GM12878 (cell line): Measurements from ENCODE around the gene RTF1. TPM values are rescaled to one million over a fixed set of nuclear protein-coding genes. Genes with fewer than 3 reads are reported as not detected.
A peak's percentile ranks its signal among the peaks of the same experiment; 100 is the strongest.

Experiments
- ATAC-seq: fragments of 200-7000 bp; cut with Tn5 transposase; 3 replicates; pipeline ENCODE4 v1.9.1; 2020; ENCODE audit warnings: mild to moderate bottlenecking, moderate library complexity
- BruUV-seq: library from RNA; stranded (reverse); fragments of 400-500 nt; replicated peaks from 2 replicates; lab custom pipeline; 2021; lab: Mats Ljungman, UMichigan
- CTCF ChIA-PET: fragments of 300-600 bp; sonication (Branson Sonifier 250); formaldehyde crosslinking; extraction: SDS; loops from one replicate; lab custom pipeline; 2021; ENCODE audit warnings: inconsistent platforms; lab: Yijun Ruan, JAX
- POLR2A ChIA-PET: fragments of 350-600 bp; formaldehyde crosslinking; extraction: SDS; loops from one replicate; lab custom pipeline; 2021; ENCODE audit warnings: inconsistent platforms; lab: Charles Lee
- RAD21 ChIA-PET: fragments of 300-600 bp; sonication (Branson Sonifier 250); formaldehyde crosslinking; loops from one replicate; lab custom pipeline; 2023; ENCODE audit warnings: antibody characterized with exemption; ENCODE audit not compliant: unreplicated experiment; lab: Charles Lee
- SMC1A ChIA-PET: fragments of 300-600 bp; sonication (Branson Sonifier 250); formaldehyde crosslinking; loops from one replicate; lab custom pipeline; 2023; ENCODE audit not compliant: unreplicated experiment, uncharacterized antibody; lab: Charles Lee
- DNase-seq: peaks from one replicate; pipeline ENCODE4 v3.0.0-alpha.2; 2011; ENCODE audit warnings: low read depth, low spot score
- FAIRE-seq: peaks from 3 replicates; lab custom pipeline; 2011; peaks lifted over from hg19 to GRCh38; lab: Jason Lieb, UNC
- H2AFZ ChIP-seq: 2 replicates; pipeline ENCODE4 v1.6.0; 2011; ENCODE audit warnings: low read depth, low read length, control low read depth; ENCODE audit not compliant: control insufficient read depth
- H3K27ac ChIP-seq: 2 replicates; pipeline ENCODE4 v1.5.1; 2011; ENCODE audit warnings: control low read depth; ENCODE audit not compliant: control insufficient read depth, insufficient read depth
- H3K27me3 ChIP-seq, 2 experiments: replicated peaks in 1 of 2; 2 replicates each; pipeline versions ENCODE4 v1.6.0 to v1.6.1; 2011; ENCODE audit warnings: low read length in 1 of 2; ENCODE audit not compliant: control insufficient read depth in 2 of 2, insufficient read depth in 2 of 2
- H3K36me3 ChIP-seq, 2 experiments: 2 replicates each; pipeline ENCODE4 v1.5.1; 2011; ENCODE audit warnings: low read length in 1 of 2; ENCODE audit not compliant: control insufficient read depth in 2 of 2, insufficient read depth in 2 of 2
- H3K4me1 ChIP-seq: 2 replicates; pipeline ENCODE4 v1.6.1; 2011; ENCODE audit warnings: mild to moderate bottlenecking, low read length, moderate library complexity, mixed read lengths; ENCODE audit not compliant: control insufficient read depth, insufficient read depth
- H3K4me2 ChIP-seq: 2 replicates; pipeline ENCODE4 v1.6.0; 2011; ENCODE audit warnings: control low read depth; ENCODE audit not compliant: control insufficient read depth, insufficient read depth
- H3K4me3 ChIP-seq: fragments of 200-600 bp; sonication (generic); 2 replicates; pipeline ENCODE4 v1.5.1; 2016
- H3K79me2 ChIP-seq: 2 replicates; pipeline ENCODE4 v1.6.0; 2011; ENCODE audit warnings: low read length; ENCODE audit not compliant: control insufficient read depth, insufficient read depth
- H3K9ac ChIP-seq: 2 replicates; pipeline ENCODE4 v1.8.0; 2011; ENCODE audit warnings: low read length, control low read depth, mixed read lengths; ENCODE audit not compliant: control insufficient read depth, insufficient read depth
- H3K9me3 ChIP-seq: replicated peaks from 3 replicates; pipeline ENCODE4 v1.5.1; 2011; ENCODE audit warnings: mild to moderate bottlenecking, low read length; ENCODE audit not compliant: control insufficient read depth, insufficient read depth
- H4K20me1 ChIP-seq: 2 replicates; pipeline ENCODE4 v1.6.0; 2011; ENCODE audit not compliant: control insufficient read depth, insufficient read depth
- ATF2 ChIP-seq: IDR thresholded peaks from 2 replicates; pipeline ENCODE4 v1.6.1; 2012; ENCODE audit warnings: low read length, inconsistent platforms
- BHLHE40 ChIP-seq, 2 experiments: fragments of 450-650 bp in 1 of 2; IDR thresholded peaks; 2 replicates each; pipeline ENCODE4 v1.6.1; 2011 to 2017; ENCODE audit warnings: low read depth in 2 of 2, borderline replicate concordance in 1 of 2, improper control_type of control experiment in 1 of 2, low read length in 1 of 2, mild to moderate bottlenecking in 1 of 2
- BRCA1 ChIP-seq: IDR thresholded peaks from 2 replicates; pipeline ENCODE4 v1.6.1; 2011; ENCODE audit warnings: low read depth, low read length, improper control_type of control experiment
- CEBPB ChIP-seq, 2 experiments: fragments of 150-350 bp in 1 of 2; IDR thresholded peaks; 2 replicates each; pipeline ENCODE4 v1.6.1; 2012 to 2014; ENCODE audit warnings: low read depth in 2 of 2, low read length in 2 of 2, borderline replicate concordance in 1 of 2, inconsistent platforms in 1 of 2
- DPF2 ChIP-seq: fragments of 450-650 bp; IDR thresholded peaks from 2 replicates; pipeline ENCODE4 v1.6.1; 2017; ENCODE audit warnings: mild to moderate bottlenecking
- EED ChIP-seq: sonication (generic); IDR thresholded peaks from 2 replicates; pipeline ENCODE4 v1.6.1; 2016; ENCODE audit warnings: antibody characterized with exemption, low read depth
- GATAD2B ChIP-seq: fragments of 450-650 bp; conservative IDR thresholded peaks from 2 replicates; pipeline ENCODE4 v1.6.1; 2017; ENCODE audit warnings: low read depth, mild to moderate bottlenecking, moderate library complexity
- IKZF1 ChIP-seq: fragments of 450-650 bp; conservative IDR thresholded peaks from 2 replicates; pipeline ENCODE4 v1.6.1; 2017; ENCODE audit warnings: antibody characterized with exemption, mild to moderate bottlenecking
- JUND ChIP-seq: IDR thresholded peaks from 2 replicates; pipeline ENCODE4 v1.6.1; 2012; ENCODE audit warnings: low read depth, mild to moderate bottlenecking, low read length, improper control_type of control experiment, moderate library complexity
- KLF5 ChIP-seq: fragments of 450-650 bp; IDR thresholded peaks from 2 replicates; pipeline ENCODE4 v1.6.1; 2014; ENCODE audit warnings: mild to moderate bottlenecking; ENCODE audit not compliant: partially characterized antibody
- LARP7 ChIP-seq: fragments of 450-650 bp; IDR thresholded peaks from 2 replicates; pipeline ENCODE4 v1.6.1; 2017; ENCODE audit warnings: mild to moderate bottlenecking
- POU2F2 ChIP-seq: IDR thresholded peaks from 3 replicates; pipeline ENCODE4 v1.6.1; 2011; ENCODE audit warnings: low read depth, mild to moderate bottlenecking, low read length, borderline replicate concordance
- SPI1 ChIP-seq: IDR thresholded peaks from 2 replicates; pipeline ENCODE4 v1.6.1; 2011; ENCODE audit warnings: low read depth, mild to moderate bottlenecking, low read length, moderate library complexity, borderline replicate concordance; ENCODE audit not compliant: insufficient read depth
- YBX1 ChIP-seq: fragments of 450-650 bp; IDR thresholded peaks from 2 replicates; pipeline ENCODE4 v1.6.1; 2016; ENCODE audit warnings: antibody characterized with exemption
- YY1 ChIP-seq: IDR thresholded peaks from 2 replicates; pipeline ENCODE4 v1.6.1; 2011; ENCODE audit warnings: low read depth, mild to moderate bottlenecking, low read length
- ZNF687 ChIP-seq: fragments of 450-650 bp; IDR thresholded peaks from 2 replicates; pipeline ENCODE4 v1.6.1; 2017; ENCODE audit warnings: mild to moderate bottlenecking, moderate library complexity
- ZSCAN29 ChIP-seq: fragments of 450-650 bp; IDR thresholded peaks from 2 replicates; pipeline ENCODE4 v1.6.1; 2017; ENCODE audit warnings: mild to moderate bottlenecking, moderate library complexity
- ZZZ3 ChIP-seq: IDR thresholded peaks from 2 replicates; pipeline ENCODE4 v1.6.1; 2011; ENCODE audit warnings: low read depth; ENCODE audit not compliant: control insufficient read depth, insufficient read length
- WGBS: methylation state at CpG from one replicate; pipeline ENCODE4 v1.1.6; 2016; ENCODE audit warnings: low lambda C conversion rate; ENCODE audit not compliant: insufficient replicate concordance, insufficient coverage; ENCODE audit errors: missing lambda C conversion rate; 5-methylcytosine and 5-hydroxymethylcytosine counted together
- in situ Hi-C: fragments of 300-500 bp; cut with MboI; formaldehyde crosslinking; loops from 9 replicates; pipeline ENCODE4 v1.14.3; 2018; ENCODE audit warnings: mixed read lengths
- intact Hi-C: fragments of 100-400 bp; cut with micrococcal nuclease; formaldehyde crosslinking; loops from one replicate; pipeline ENCODE4 v1.14.2; 2022; ENCODE audit not compliant: unreplicated experiment
- polyA plus RNA-seq, 11 experiments: library from polyadenylated mRNA; depleted of rRNA in 4 of 11; unstranded in 6 of 11; stranded (reverse) in 5 of 11; fragments of >200 nt; fragmentation: Nextera tagmentation in 4 of 11; fragmentation: Illumina TruSeq in 1 of 11; extraction: Ambion mirVana in 4 of 11; extraction: Trizol in 1 of 11; gene quantifications; 1 replicate in 1 of 11; 2 replicates in 10 of 11; pipeline versions ENCODE4 v1.2.1 to v1.2.3, GENCODE V29; 2011 to 2016; ENCODE audit warnings: inconsistent platforms in 2 of 11, missing spikeins in 2 of 11, low read depth in 1 of 11
- total RNA-seq, 4 experiments: library from RNA; depleted of rRNA in 3 of 4; stranded (reverse); fragments of >200 nt in 3 of 4; fragmentation: Illumina TruSeq in 1 of 4; extraction: Trizol in 1 of 4; gene quantifications; 2 replicates each; pipeline versions ENCODE4 v1.2.1 to v1.2.3, GENCODE V29; 2013 to 2021

RTF1 gene
- total and polyA plus RNA-seq, 10 of the 15 experiments (the other 5 are each of a cell fraction or from before 2014, with no cell fraction given), result 7.2 to 67.9 (median 32.3) TPM

GRCh38 chr15:41493902-41494189 lies 77.0 kb downstream of the RTF1 start:
- RAD21 ChIA-PET, result interaction anchor here (1.0 to 2.7 kb wide), 5 partner anchors 11 to 50 kb away, joined by 3 to 16 read pairs (median 5); partner anchors contain the start of genes LTK and RPAP1
- TF ChIP-seq BRCA1 (no peak), CEBPB (IDR thresholded peaks at IDR 0.05; ENCODE audit: borderline replicate concordance in 1 of 2, low read depth in 2 of 2, low read length in 2 of 2) (no peak), LARP7 (peak; percentile 68), YY1 (0 out of 2 replicates have a peak, but pooled peaks have one; percentile 3), SPI1 (no peak), POU2F2 (no peak), DPF2 (peak; percentile 31; the same call in 1 of the 2 replicates), GATAD2B (peak; percentile 82), JUND (no peak), IKZF1 (peak; percentile 72), ZNF687 (no peak), EED (no peak), ZZZ3 (no peak), ATF2 (no peak), BHLHE40 (IDR thresholded peaks at IDR 0.05; ENCODE audit: borderline replicate concordance in 1 of 2, low read depth in 2 of 2, low read length in 1 of 2) (peak in 1 of 2 experiments; percentile 2; a peak in 1 of 4 replicates), ZSCAN29 (no peak), YBX1 (no peak), KLF5 (no peak)
- BruUV-seq, result no TSS peak
- intact Hi-C loops (no loop called here), in situ Hi-C loops (no loop called here)
- POLR2A ChIA-PET, result interaction anchor here (0.6 to 2.8 kb wide), 6 partner anchors 10 to 280 kb away, joined by 3 to 16 read pairs (median 6); partner anchors contain the start of genes LTK and MAPKBP1
- no peak for DNase-seq
- no peaks in the 10 kb centered on the region; the same call in 1 of the 2 replicates for H4K20me1 ChIP-seq
- 2% methylated on average over 32 of the region's 41 CpGs for WGBS
- SMC1A ChIA-PET, result interaction anchor here (1.2 to 2.2 kb wide), 2 partner anchors 12 to 27 kb away, joined by 4 to 8 read pairs; no protein-coding TSS in a partner anchor
- no peaks in the 10 kb centered on the region for H3K36me3 ChIP-seq
- CTCF ChIA-PET, result interaction anchor here (3.2 kb wide), 1 partner anchor 28 kb away, joined by 19 read pairs; no protein-coding TSS in a partner anchor
- H3K4me3 ChIP-seq, result peak overlapping the region; percentile 73
- no peak overlapping the region for H3K27ac ChIP-seq
- H3K27me3 ChIP-seq, result peaks cover 7 to 8% of the 10 kb centered on the region in 2 experiments; a peak in 3 of 4 replicates
- peak overlapping the region; percentile 78 for H2AFZ ChIP-seq
- peak; percentile 5 for ATAC-seq
- H3K79me2 ChIP-seq, result no peaks in the 10 kb centered on the region
- FAIRE-seq, result no peak
- H3K4me1 ChIP-seq, result peaks cover 29% of the 10 kb centered on the region
- H3K4me2 ChIP-seq, result peak overlapping the region; percentile 89
- H3K9ac ChIP-seq, result no peak overlapping the region
- no peaks in the 10 kb centered on the region for H3K9me3 ChIP-seq
